ENCODE data around the gene CFHR5.
"Not testable (repeated sequence)": the region's sequence is repeated elsewhere in the genome, so short reads cannot be mapped to it uniquely, and the experiment has no call there.

Gene CFHR5

DNA sequence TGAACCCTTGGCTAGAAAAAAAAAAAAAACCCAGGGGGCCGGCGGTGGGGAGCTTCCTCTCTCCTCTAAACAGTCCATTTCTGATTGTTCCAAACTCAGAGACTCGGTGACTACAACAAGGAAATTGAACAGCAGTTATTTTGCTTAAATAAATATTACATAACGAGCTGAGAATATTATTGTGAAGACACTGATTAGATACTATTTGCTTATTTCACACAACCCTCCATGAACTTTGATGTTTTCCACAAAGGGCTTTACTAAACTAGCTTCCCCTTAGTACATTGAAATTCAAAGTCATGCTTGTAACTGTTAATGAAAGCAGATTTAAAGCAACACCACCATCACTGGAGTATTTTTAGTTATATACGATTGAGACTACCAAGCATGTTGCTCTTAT is at the start of gene CFHR5:
TSS of gene CFHR5 (plus strand) at position 279 of the 400 bp plus-strand sequence. CDS start at position 388, 109 bp downstream.
- DNase-seq, result no peak

GRCh38 chr1:196932853-196933252 is 44.5 kb upstream of the CFHR5 start:
- DNase-seq, result not testable (repeated sequence)

DNA sequence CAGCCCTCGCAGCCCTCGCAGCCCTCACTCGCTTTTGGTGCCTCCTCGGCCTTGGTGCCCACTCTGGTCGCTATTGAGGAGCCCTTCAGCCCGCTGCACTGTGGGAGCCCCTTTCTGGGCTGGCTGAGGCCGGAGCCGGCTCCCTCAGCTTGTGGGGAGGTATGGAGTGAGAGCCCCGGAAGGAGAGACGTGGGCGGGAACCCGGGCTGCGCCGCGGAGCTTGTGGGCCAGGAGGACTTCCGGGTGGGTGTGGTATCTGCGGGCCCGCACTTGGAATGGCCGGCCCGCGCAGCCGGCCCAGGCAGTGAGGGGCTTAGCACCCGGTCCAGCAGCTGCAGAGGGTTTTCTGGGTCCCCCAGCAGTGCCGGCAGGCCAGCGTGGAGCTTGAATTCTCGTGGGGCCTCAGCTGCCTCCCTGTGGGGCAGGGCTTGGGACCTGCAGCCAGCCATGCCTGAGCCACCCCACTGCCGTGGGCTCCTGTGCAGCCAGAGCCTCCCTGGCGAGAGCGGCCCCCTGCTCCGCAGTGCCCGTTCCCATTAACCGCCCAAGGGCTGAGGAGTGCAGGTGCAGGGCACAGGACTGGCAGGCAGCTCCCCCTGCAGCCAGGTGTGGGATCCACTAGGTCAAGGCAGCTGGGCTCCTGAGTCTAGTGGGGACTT is 43.7 kb upstream of the CFHR5 start:
- no peak for DNase-seq

DNA sequence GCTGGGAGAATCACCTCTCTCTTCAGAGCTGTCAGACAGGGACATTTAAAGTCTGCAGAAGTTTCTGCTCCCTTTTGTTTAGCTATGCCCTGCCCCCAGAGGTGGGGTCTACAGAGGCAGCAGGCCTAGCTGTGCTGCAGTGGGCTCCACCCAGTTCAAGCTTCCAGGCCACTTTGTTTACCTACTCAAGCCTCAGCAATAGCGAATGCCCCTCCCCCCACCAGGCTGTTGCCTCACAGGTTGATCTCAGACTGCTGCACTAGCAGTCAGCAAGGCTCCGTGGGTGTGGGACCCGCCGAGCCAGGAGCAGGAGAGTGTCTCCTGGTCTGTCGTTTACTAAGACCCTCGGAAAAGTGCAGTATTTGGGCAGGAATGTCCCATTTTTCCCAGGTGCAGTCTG is 35.9 kb upstream of the CFHR5 start:
- not testable (repeated sequence) for DNase-seq

DNA sequence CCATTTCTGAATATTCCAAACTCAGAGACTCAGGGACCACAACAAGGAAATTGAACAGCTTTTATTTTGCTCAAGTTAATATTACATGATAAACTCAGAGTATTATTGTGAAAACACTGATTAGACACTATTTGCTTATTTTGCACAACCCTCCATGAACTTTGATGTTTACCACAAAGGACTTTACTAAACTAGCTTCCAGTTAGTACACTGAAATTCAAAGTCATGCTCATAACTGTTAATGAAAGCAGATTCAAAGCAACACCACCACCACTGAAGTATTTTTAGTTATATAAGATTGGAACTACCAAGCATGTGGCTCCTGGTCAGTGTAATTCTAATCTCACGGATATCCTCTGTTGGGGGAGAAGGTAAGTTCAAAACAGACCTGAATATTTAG is 33.8 kb upstream of the CFHR5 start, which contains the start of gene CFHR2:
TSS of gene CFHR2 (plus strand) at position 171 of the 400 bp plus-strand sequence. CDS start at position 314, 143 bp downstream.
- DNase-seq, result not testable (repeated sequence)

DNA sequence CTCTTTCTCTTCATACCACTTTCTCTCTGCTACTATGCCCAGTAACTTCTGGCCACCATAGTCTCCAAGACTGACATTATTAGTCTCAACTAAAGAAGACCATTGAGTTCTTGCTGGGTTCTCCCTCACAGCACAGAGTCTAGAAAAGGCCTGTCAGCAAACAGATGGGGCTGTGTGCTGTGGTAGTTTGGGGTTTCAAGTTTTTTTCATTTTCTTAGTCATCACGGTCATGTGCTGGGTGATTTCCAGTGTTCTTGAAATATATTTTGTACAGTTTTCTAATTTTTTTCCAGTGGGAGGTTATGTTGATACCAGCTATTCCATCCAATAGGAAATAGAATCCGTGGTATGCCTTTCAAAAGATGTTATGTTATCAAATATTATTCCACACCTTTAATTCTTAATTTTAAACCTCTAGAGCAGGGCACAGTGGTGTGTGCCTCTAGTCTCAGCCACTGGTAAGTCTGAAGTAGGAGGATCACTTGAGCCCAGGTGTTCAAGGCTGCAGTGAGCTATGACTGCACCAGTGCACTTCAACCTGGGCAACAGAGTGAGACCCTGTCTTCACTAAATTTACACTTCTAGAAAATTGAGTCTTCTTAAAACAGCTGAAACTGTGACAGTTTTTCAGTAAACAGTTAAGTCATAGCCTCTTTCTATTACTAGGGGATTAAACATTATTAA is 25.5 kb upstream of the CFHR5 start:
- DNase-seq, result no peak

DNA sequence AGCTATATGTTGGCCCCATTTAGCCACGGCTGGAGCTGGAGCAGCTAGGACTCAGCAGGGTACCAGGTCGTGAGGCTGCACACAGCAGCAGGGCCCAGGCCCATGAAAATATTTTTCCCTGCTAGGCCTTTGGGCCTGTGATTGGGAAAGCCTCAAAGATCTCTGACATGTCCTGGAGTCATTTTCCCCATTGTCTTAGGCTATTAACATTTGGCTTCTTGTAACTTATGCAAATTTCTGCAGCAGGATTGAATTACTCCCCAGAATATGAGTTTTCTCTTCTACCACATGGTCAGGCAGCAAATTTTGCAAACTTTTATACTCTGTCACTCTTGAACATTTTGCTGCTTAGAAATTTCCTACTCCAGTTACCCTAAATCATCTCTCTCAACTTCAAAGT is 22.6 kb upstream of the CFHR5 start:
- DNase-seq, result no peak

- DNase-seq, result no peak
Observed at GRCh38 chr1:196955926-196956325, 21.4 kb upstream of the CFHR5 start.

DNA sequence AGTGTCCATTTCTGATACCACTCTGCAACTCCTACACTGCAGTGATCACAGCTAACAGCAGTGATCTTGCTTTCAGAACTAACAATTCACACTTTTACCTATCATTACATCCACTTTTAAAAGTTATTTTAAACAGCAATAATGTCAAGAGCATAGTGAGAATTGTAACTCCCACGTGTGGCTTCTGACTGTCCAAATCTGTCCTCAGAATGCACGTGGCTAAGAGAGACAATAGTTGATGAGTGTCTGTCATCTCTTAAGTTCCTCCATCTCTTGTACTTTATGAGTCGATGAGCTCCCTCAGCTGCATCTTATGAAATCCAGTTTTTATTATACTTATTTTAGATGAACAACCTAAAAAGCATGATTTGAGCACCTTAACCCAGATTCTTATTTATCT is 16.5 kb upstream of the CFHR5 start:
- no peak for DNase-seq

GRCh38 chr1:196970182-196970581 is 7.2 kb upstream of the CFHR5 start:
- DNase-seq, result no peak

- DNase-seq, result no peak
Observed at GRCh38 chr1:196976278-196976677, 1.1 kb upstream of the CFHR5 start.

- no peak for DNase-seq
Observed at GRCh38 chr1:196980859-196981258, 3.5 kb downstream of the CFHR5 start.

DNA sequence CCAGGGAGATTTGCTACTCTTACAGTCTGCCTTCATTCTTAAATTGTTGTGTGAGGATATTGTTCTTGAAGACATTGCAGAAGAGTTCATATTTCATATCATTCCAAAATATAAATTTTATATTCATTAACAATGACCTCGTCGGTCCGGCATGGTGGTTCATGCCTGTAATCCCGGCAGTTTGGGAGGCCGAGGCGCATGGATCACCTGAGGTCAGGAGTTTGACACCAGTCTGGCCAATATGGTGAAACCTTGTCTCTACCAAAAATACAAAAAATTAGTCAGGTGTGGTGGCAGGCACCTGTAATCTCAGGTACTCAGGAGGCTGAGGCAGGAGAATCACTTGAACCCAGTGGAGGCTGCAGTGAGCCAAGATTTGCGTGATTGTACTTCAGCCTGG is 4.9 kb downstream of the CFHR5 start:
- not testable (repeated sequence) for DNase-seq

DNA sequence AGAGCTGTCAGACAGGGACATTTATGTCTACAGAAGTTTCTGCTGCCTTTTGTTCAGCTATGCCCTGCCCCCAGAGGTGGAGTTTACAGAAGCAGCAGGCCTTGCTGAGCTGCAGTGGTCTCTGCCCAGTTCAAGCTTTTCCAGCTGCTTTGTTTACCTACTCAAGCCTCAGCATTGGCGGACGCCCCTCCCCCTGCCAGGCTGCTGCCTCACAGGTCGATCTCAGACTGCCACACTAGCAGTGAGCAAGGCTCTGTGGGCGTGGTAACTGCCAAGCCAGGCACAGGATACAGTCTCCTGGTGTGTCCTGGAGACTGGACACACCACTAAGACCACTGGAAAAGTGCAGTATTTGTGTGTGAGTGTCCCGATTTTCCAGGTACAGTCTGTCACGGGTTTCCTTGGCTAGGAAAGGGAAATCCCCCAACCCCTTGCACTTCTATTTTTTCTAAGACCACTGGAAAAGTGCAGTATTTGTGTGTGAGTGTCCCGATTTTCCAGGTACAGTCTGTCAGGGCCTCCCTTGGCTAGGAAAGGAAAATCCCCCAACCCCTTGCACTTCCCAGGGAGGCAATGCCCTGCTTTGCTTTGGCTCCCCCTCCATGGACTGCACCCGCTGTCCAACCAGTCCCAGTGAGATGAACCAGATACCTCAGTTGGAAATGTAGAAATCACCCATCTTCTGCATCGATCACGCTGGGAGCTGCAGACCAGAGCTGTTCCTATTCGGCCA is 14.7 kb downstream of the CFHR5 start:
- not testable (repeated sequence) for DNase-seq

- no peak for DNase-seq
Observed at GRCh38 chr1:196993916-196994315, 16.6 kb downstream of the CFHR5 start.

DNA sequence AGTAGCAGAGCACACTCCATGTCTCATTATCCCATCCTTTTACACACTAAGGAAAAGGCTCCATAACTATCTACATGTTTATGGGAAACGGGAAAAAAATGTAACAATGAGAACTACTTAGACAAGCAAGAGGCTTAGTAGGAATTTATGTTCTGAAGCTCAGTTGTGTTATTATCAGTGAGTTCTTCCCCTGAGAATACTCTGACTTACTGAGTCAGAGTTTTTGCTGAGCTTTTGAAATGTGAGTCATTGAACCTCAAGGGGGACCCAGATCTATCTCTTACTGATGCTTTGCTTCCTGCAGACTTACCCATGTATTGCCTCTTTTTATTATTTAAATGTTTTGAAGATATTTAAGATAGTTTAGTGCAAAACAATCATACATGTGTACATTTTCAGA is 20.1 kb downstream of the CFHR5 start:
- no peak for DNase-seq

GRCh38 chr1:197001828-197002227 is 24.5 kb downstream of the CFHR5 start:
- no peak for DNase-seq

GRCh38 chr1:197003132-197003531 is 25.8 kb downstream of the CFHR5 start:
- DNase-seq, result no peak

DNA sequence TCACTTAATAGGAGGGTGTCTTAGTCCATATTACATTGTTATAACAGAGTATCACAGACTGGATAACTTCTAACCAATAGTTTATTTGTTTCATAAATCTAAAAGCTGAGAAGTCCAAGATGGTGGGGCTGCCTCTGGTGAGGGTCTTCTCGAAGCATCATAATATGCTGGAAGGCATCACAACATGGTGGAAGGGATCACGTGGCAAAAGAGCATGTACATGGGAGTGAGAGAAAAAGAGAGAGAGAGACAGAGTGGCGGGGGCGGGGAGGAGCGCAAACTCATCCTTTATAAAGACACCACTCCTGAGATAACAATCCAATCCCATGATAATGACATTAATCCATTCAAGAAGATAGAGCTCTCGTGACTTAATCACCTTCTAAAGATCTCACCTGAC is 31.5 kb downstream of the CFHR5 start:
- DNase-seq, result no peak

DNA sequence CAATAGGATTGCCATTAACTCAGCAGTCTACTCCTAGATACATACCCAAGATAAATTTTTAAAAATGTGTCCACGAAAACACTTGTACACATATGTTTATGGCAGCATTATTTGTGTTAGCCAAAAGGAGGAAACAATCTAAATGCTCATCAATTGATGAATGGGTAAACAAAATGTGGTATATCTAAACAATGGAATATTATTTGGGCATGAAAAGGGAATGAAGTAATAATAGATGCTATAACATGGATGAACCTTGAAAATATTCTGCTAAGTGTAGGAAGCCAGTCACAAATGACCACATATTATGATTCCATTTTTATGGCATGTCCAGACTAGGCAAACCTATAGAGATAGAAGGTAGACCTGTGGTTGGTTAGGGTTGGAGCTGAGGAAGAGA is 34.3 kb downstream of the CFHR5 start:
- no peak for DNase-seq

GRCh38 chr1:197013234-197013633 is 35.9 kb downstream of the CFHR5 start:
- no peak for DNase-seq

GRCh38 chr1:197016751-197017150 is 39.4 kb downstream of the CFHR5 start:
- no peak for DNase-seq

DNA sequence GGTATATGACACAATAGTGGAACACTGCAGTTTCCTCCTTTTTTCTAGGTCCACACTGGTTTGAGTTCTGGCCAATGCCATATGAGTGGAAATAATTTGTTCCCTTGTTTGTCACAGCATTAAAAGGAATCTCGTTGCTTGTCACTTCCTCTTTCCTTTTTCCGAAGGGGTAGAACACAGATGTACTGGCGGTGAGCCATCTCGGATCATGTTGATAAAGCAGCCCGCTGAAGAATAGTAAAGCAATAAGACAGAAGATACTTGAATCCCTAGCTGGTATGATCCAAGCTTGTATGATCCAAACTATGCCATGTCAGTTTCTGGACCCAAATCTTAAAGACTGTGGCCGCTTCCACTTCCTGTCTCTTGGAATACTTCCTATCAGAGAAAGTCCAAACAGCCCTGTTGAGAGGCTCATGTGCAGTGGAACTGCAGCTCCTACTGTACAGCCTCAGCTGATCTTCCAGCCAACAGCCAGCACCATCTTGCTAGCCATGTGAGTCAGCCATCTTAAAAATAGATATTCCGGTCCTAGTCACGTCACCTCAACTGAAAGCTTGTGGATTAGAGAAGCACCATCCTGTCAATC is 40.3 kb downstream of the CFHR5 start:
- DNase-seq, result no peak

DNA sequence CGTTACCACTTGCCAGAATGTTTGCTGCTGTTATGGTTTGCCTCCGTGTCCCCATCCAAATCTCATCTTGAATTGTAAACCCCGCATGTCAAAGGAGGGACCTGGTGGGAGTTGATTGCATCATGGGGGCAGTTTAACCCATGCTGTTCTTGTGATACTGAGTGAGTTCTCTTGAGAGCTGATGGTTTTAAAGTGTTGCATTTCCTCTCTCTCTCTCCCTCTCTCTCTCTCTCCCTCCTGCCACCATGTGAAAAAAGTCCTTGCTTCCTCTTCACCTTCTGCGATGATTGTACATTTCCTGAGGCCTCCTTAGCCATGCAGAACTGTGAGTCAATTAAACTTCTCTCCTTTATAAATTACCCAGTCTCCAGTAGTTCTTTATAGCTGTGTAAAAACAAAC is 44.4 kb downstream of the CFHR5 start:
- no peak for DNase-seq

Measured in stimulated activated CD4-positive, alpha-beta T cell treated with anti-CD3 and anti-CD28 coated beads, Interleukin-2, amount 100 ng/mL, for 48 hours (primary cell).